HG02973 (cell line): ENCODE measurements around the gene TCIRG1.

Source experiments
- ATAC-seq: cut with Tn5 transposase; IDR thresholded peaks from one replicate; pipeline ENCODE4 v1.9.1; 2021; ENCODE audit warnings: moderate library complexity; ENCODE audit not compliant: unreplicated experiment

The TCIRG1 gene

GRCh38 chr11:68016904-68017817 is 21.7 kb upstream of the TCIRG1 start:
- no peak for ATAC-seq

GRCh38 chr11:68017980-68018729 is 20.7 kb upstream of the TCIRG1 start:
- no peak for ATAC-seq

GRCh38 chr11:68018730-68019190 is 20.1 kb upstream of the TCIRG1 start:
- ATAC-seq: no peak

- no peak for ATAC-seq
Observed at GRCh38 chr11:68019486-68019885, 19.3 kb upstream of the TCIRG1 start.

GRCh38 chr11:68020575-68020974 is 18.2 kb upstream of the TCIRG1 start:
- no peak for ATAC-seq

- no peak for ATAC-seq
Observed at GRCh38 chr11:68021167-68021787, 17.5 kb upstream of the TCIRG1 start.

GRCh38 chr11:68022531-68022930 is 16.3 kb upstream of the TCIRG1 start:
- ATAC-seq: no peak

- no peak for ATAC-seq
Observed at GRCh38 chr11:68024508-68024907, 14.3 kb upstream of the TCIRG1 start.

GRCh38 chr11:68025047-68025446 is 13.8 kb upstream of the TCIRG1 start:
- no peak for ATAC-seq

- no peak for ATAC-seq
Observed at GRCh38 chr11:68026391-68027105, 12.3 kb upstream of the TCIRG1 start.

- no peak for ATAC-seq
Observed at GRCh38 chr11:68027667-68028066, 11.2 kb upstream of the TCIRG1 start.

- ATAC-seq: no peak
Observed at GRCh38 chr11:68028802-68029545, 9.9 kb upstream of the TCIRG1 start.

GRCh38 chr11:68030318-68031143 is 8.3 kb upstream of the TCIRG1 start, which contains the start of gene NDUFS8:
TSS of gene NDUFS8 (plus strand) at chr11:68030681. CDS start at chr11:68032152, 1,471 bp downstream.
- peak; percentile 80 for ATAC-seq

- no peak for ATAC-seq
Observed at GRCh38 chr11:68031144-68031464, 7.7 kb upstream of the TCIRG1 start.

GRCh38 chr11:68032003-68032402 is 6.8 kb upstream of the TCIRG1 start:
- ATAC-seq: no peak

- ATAC-seq: no peak
Observed at GRCh38 chr11:68032997-68033707, 5.7 kb upstream of the TCIRG1 start.

- no peak for ATAC-seq
Observed at GRCh38 chr11:68033708-68034045, 5.1 kb upstream of the TCIRG1 start.

- no peak for ATAC-seq
Observed at GRCh38 chr11:68035266-68035876, 3.5 kb upstream of the TCIRG1 start.
